HG02943 (cell line): ENCODE measurements around the gene MFRP.

ENCODE experiments used
- ATAC-seq: cut with Tn5 transposase; IDR thresholded peaks from one replicate; pipeline ENCODE4 v1.9.1; 2021; ENCODE audit warnings: mild to moderate bottlenecking, low read depth, moderate library complexity; ENCODE audit not compliant: unreplicated experiment

Gene MFRP

DNA sequence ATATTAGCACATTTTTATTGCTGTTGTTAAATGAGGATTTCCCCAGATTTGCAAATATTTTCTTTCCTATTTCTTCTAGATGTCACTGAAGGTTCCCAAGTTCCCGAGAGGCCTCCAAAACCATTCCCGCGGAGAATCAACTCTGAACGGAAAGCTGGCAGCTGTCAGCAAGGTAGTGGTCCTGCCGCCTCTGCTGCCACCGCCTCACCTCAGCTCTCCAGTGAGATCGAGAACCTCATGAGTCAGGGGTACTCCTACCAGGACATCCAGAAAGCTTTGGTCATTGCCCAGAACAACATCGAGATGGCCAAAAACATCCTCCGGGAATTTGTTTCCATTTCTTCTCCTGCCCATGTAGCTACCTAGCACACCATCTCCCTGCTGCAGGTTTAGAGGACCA lies 47.1 kb downstream of the MFRP start:
- no peak for ATAC-seq

DNA sequence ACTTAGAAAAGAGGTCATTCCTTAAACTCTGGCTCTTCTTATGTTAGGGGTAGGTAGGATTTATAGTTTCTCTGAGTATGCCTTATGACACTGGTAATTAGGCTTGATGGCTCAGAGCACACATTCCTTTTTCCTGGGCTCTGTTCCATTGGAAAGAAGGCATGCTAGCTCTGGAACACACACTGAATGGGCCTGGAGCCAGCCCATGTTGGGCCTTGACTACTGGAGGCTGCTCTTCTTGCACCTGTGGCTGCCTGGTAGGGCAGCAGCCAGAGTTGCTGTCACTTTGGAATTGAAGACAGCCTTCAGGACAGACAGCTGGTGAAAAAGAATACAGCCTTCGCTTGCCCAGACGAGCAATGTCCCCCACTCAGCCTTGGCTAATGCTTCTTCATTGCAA lies 47.8 kb downstream of the MFRP start:
- ATAC-seq, result no peak

- no peak for ATAC-seq
Observed at GRCh38 chr11:119297938-119298337, 48.6 kb downstream of the MFRP start.

GRCh38 chr11:119295178-119295577 lies 51.3 kb downstream of the MFRP start:
- no peak for ATAC-seq

DNA sequence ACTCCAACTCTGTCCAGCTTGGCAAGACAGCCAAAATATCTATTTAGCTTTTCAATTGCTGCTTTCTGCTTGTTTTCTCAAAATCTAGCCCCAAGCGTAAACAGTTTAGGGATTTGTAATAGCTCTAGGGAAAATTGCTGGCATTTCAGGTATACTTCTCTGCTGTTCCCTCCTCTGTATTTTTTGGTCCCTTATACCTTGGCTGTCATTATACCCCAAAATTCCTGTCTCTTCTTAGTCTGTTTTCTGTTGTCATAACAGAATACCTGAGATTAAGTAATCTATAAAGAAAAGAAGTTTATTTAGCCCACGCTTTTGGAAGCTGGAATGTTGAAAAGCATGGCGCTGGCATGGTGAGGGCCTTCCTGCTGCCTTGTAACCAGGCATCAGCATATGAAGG lies 53.0 kb downstream of the MFRP start:
- ATAC-seq, result no peak

GRCh38 chr11:119290894-119291497 lies 55.5 kb downstream of the MFRP start:
- no peak for ATAC-seq
